Left kidney (tissue), 1 donor: ENCODE data around the gene SYNCRIP. TPM values are rescaled to one million over a fixed set of nuclear protein-coding genes. Genes with fewer than 3 reads are reported as not detected.

Experiments
- polyA plus RNA-seq: library from polyadenylated mRNA; unstranded; fragments of 120-200 nt; gene quantifications from one replicate; pipeline ENCODE4 v1.2.1, GENCODE V29; 2013; ENCODE audit not compliant: insufficient read length

The SYNCRIP gene
- polyA plus RNA-seq, 1 donor: 213 TPM

Other genes starting within 250 kb of the SYNCRIP start
- 3.9 TPM for gene NT5E, start 192.8 kb downstream of the SYNCRIP start, polyA plus RNA-seq
- 179 TPM for gene SNX14, start 49.0 kb downstream of the SYNCRIP start, polyA plus RNA-seq